GM18520 (cell line): Measurements from ENCODE around the gene SCAF4.
"Not testable (repeated sequence)": the region's sequence is repeated elsewhere in the genome, so short reads cannot be mapped to it uniquely, and the experiment has no call there.

Experiments used
- ATAC-seq: cut with Tn5 transposase; IDR thresholded peaks from one replicate; pipeline ENCODE4 v1.9.1; 2021; ENCODE audit not compliant: unreplicated experiment

The SCAF4 gene

GRCh38 chr21:31654821-31655580 lies 76.9 kb downstream of the SCAF4 start:
- ATAC-seq, result not testable (repeated sequence)

- no peak for ATAC-seq
Observed at GRCh38 chr21:31654340-31654739, 77.6 kb downstream of the SCAF4 start.

GRCh38 chr21:31651491-31651890 lies 80.4 kb downstream of the SCAF4 start:
- not testable (repeated sequence) for ATAC-seq

- ATAC-seq, result no peak
Observed at GRCh38 chr21:31650930-31651329, 81.0 kb downstream of the SCAF4 start.

- no peak for ATAC-seq
Observed at GRCh38 chr21:31647650-31648049, 84.3 kb downstream of the SCAF4 start.

- ATAC-seq, result no peak
Observed at GRCh38 chr21:31644643-31645042, 87.3 kb downstream of the SCAF4 start.

GRCh38 chr21:31641416-31641922 lies 90.4 kb downstream of the SCAF4 start:
- no peak for ATAC-seq

- ATAC-seq, result no peak
Observed at GRCh38 chr21:31636874-31637273, 95.0 kb downstream of the SCAF4 start.

- ATAC-seq, result no peak
Observed at GRCh38 chr21:31634993-31635392, 96.9 kb downstream of the SCAF4 start.

GRCh38 chr21:31631881-31632280 lies 100.0 kb downstream of the SCAF4 start:
- not testable (repeated sequence) for ATAC-seq

- ATAC-seq, result no peak
Observed at GRCh38 chr21:31629972-31630711, 101.8 kb downstream of the SCAF4 start.

- ATAC-seq, result no peak
Observed at GRCh38 chr21:31624961-31625491, 106.9 kb downstream of the SCAF4 start.

- no peak for ATAC-seq
Observed at GRCh38 chr21:31624181-31624580, 107.7 kb downstream of the SCAF4 start.

GRCh38 chr21:31623664-31624063 lies 108.3 kb downstream of the SCAF4 start:
- ATAC-seq, result no peak

- no peak for ATAC-seq
Observed at GRCh38 chr21:31622397-31622796, 109.5 kb downstream of the SCAF4 start.
